Measurements from ENCODE around the gene RHBDF2. TPM values are rescaled to one million over a fixed set of nuclear protein-coding genes. Genes with fewer than 3 reads are reported as not detected.

RHBDF2 gene
- total RNA-seq, 4 donors from 2014 or later, result 27.0 to 38.5 (median 33.7) TPM

GRCh38 chr17:76497979-76498875, 3.0 kb downstream of the RHBDF2 start:
- TF ChIP-seq, protein P1, sequence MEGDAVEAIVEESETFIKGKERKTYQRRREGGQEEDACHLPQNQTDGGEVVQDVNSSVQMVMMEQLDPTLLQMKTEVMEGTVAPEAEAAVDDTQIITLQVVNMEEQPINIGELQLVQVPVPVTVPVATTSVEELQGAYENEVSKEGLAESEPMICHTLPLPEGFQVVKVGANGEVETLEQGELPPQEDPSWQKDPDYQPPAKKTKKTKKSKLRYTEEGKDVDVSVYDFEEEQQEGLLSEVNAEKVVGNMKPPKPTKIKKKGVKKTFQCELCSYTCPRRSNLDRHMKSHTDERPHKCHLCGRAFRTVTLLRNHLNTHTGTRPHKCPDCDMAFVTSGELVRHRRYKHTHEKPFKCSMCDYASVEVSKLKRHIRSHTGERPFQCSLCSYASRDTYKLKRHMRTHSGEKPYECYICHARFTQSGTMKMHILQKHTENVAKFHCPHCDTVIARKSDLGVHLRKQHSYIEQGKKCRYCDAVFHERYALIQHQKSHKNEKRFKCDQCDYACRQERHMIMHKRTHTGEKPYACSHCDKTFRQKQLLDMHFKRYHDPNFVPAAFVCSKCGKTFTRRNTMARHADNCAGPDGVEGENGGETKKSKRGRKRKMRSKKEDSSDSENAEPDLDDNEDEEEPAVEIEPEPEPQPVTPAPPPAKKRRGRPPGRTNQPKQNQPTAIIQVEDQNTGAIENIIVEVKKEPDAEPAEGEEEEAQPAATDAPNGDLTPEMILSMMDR (IDR thresholded peaks at IDR 0.05), result no peak
- peak in 1 of 4 donors; percentile 42 for TF ChIP-seq POLR2A (IDR thresholded peaks at IDR 0.05)
- 13 to 21% methylated on average over 3 to 15 of the region's 31 CpGs for WGBS, 2 donors
- Histone ChIP-seq H3K27ac (peak overlapping the region; percentile 84 to 94 (median 88)), H3K36me3 (no peaks in the 10 kb centered on the region), H3K4me3 (peak overlapping the region in 3 of 4 donors; percentile 46 to 83 (median 64)), H3K27me3 (no peaks in the 10 kb centered on the region), H3K9me3 (no peaks in the 10 kb centered on the region), H3K4me1 (peaks cover 26 to 89% (median 44%) of the 10 kb centered on the region in 3 donors)
- intact Hi-C loops (cut with DNase I), result no loop called here
- DNase-seq, result no peak

DNA sequence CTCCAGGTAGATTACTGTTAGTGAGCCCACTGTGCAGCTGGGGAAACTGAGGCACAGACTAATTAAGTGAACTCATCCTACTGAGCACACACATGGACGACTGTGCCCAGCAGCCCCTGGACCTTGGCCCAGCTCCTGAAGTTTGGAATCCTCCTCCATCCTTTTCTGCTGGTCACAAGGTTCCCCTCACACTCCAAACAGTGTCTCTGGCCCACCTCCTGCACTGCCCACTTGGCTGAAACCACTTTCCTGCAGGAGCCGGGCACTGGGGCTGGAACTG, 3.6 kb downstream of the RHBDF2 start:
- no peaks in the 10 kb centered on the region for H3K36me3 ChIP-seq
- intact Hi-C loops (cut with DNase I), result no loop called here
- H3K4me1 ChIP-seq, result peaks cover 31 to 95% (median 50%) of the 10 kb centered on the region in 3 donors

GRCh38 chr17:76496464-76496863, 4.8 kb downstream of the RHBDF2 start:
- Histone ChIP-seq H3K4me3 (no peak overlapping the region), H3K9me3 (no peaks in the 10 kb centered on the region), H3K27me3 (no peaks in the 10 kb centered on the region), H3K4me1 (peaks cover 38 to 97% (median 51%) of the 10 kb centered on the region in 3 donors), H3K36me3 (no peaks in the 10 kb centered on the region), H3K27ac (no peak overlapping the region)
- 89 to 90% methylated on average over 5 to 6 of the region's 6 CpGs for WGBS, 2 donors
- intact Hi-C loops (cut with DNase I), result no loop called here
- TF ChIP-seq, protein P1 (IDR thresholded peaks at IDR 0.05), result no peak
- no peak for TF ChIP-seq POLR2A (IDR thresholded peaks at IDR 0.05)
- DNase-seq, result no peak

More for the DNA sequence above, 3.6 kb downstream of the RHBDF2 start:
- Histone ChIP-seq H3K9me3 (no peaks in the 10 kb centered on the region), H3K4me3 (peak overlapping the region in 3 of 4 donors; percentile 46 to 83 (median 64)), H3K27ac (peak overlapping the region; percentile 84 to 94 (median 88)), H3K27me3 (no peaks in the 10 kb centered on the region)
- no peak for TF ChIP-seq POLR2A (IDR thresholded peaks at IDR 0.05)
- TF ChIP-seq, protein P1 (IDR thresholded peaks at IDR 0.05), result no peak
- no peak for DNase-seq
- 45% methylated on average over 2 of the region's 2 CpGs; no CpG with 5 or more reads in 1 of the 2 donors for WGBS, 2 donors

GRCh38 chr17:76495663-76496400, 5.4 kb downstream of the RHBDF2 start:
- no peak for DNase-seq
- 75 to 79% methylated on average over 4 to 7 of the region's 16 CpGs for WGBS, 2 donors
- Histone ChIP-seq H3K36me3 (no peaks in the 10 kb centered on the region), H3K9me3 (no peaks in the 10 kb centered on the region), H3K4me1 (peaks cover 43 to 97% (median 56%) of the 10 kb centered on the region in 3 donors), H3K4me3 (no peak overlapping the region), H3K27ac (peak overlapping the region in 1 of 4 donors; percentile 5), H3K27me3 (no peaks in the 10 kb centered on the region)
- TF ChIP-seq, protein P1 (IDR thresholded peaks at IDR 0.05), result no peak
- TF ChIP-seq POLR2A (IDR thresholded peaks at IDR 0.05), result no peak
- intact Hi-C loops (cut with DNase I), result no loop called here
